Measurements from ENCODE around the gene ANKRD22.

The ANKRD22 gene

DNA sequence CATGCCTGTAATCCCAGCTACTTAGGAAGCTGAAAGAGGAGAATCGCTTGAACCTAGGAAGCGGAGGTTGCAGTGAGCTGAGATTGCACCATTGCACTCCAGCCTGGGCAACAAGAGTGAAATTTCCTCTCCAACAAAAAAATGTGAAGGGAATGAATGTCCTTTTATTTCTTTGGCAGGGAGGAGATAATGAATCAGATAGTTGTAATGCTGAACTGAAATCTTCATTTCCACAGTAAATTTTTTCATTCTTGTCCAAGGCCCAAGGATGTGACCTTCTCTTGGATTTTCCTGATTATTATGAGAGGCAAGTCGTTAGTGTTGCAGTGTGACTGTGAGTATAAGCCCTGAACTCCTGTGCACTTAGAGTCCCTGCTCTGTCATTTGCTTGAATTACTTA is 42.0 kb upstream of the ANKRD22 start:
- TF ChIP-seq, protein P1, sequence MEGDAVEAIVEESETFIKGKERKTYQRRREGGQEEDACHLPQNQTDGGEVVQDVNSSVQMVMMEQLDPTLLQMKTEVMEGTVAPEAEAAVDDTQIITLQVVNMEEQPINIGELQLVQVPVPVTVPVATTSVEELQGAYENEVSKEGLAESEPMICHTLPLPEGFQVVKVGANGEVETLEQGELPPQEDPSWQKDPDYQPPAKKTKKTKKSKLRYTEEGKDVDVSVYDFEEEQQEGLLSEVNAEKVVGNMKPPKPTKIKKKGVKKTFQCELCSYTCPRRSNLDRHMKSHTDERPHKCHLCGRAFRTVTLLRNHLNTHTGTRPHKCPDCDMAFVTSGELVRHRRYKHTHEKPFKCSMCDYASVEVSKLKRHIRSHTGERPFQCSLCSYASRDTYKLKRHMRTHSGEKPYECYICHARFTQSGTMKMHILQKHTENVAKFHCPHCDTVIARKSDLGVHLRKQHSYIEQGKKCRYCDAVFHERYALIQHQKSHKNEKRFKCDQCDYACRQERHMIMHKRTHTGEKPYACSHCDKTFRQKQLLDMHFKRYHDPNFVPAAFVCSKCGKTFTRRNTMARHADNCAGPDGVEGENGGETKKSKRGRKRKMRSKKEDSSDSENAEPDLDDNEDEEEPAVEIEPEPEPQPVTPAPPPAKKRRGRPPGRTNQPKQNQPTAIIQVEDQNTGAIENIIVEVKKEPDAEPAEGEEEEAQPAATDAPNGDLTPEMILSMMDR (IDR thresholded peaks at IDR 0.05; ENCODE audit: control insufficient read depth, extremely low read depth, insufficient read depth) = no peak
- DNase-seq (ENCODE audit: low read depth) = no peak
- no peak overlapping the region for H3K4me3 ChIP-seq (ENCODE audit: low read depth, low read length)

DNA sequence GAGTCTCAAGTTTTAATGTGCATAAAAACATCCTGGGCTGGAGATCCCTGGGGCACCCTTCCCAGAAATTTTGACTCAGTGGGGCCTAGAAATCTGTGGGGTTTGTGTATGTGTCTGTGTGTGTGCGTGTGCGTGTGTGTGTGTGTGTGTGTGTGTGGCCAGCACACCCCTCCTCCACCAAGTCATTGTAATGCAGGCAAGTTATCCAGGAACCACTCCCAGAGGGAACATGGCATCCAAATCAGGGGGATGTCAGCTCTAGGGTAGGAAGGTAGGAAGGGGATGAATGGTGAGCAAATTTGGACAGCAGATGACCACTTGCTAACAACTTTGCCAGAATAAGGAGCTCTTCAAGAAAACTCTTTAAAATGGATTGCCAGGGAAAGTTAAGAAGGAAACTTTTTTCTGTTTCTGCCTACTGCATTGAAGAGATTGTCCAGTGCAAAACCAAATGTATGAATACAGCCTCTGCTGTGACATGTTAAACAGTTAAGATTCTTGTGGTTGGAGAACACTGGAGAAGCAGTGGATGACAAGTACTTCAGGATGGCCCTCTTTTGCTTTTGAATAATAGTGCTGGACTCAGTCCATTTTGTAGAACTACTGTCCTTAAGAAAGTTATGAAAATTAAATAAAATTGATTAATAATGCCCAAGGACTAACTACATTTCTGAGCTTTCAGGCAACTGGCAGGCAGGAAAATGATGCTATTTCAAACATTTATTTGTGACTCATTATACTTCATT is 40.8 kb upstream of the ANKRD22 start:
- TF ChIP-seq, protein P1 (IDR thresholded peaks at IDR 0.05; ENCODE audit: control insufficient read depth, extremely low read depth, insufficient read depth) = no peak
- DNase-seq (ENCODE audit: low read depth) = no peak
- no peak overlapping the region for H3K4me3 ChIP-seq (ENCODE audit: low read depth, low read length)

DNA sequence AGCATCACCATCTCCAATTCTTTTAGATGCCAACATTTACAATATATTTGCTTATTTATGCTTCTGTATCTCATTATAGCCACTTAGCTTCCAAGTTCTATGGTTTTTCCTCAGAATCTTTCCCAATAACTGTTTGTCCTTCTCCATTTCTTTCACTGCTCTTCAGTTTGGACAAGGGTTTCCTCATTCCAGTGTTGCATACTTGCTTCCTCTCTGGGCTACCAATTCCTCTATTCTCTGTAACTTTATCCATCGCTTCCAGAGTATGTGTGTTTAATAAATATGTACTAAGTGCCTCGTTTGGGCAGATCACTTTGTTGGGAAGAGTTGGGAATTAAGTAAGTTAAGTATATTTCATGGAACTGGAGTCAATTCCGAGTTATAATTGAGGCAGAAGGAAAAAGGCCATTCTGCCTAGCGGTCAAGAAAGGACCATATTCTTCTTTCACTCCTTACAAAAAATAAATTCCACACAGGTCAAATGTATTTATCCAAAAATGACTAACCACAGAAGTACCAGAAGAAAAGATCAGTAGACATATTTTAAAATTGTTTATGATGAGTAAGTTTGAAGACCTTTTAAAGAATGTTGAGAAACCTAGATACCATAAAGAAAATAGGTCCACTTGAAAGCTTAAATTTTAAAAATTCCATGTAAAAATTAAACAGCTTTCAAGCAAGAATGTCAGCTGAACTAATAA is 39.2 kb upstream of the ANKRD22 start:
- no peak overlapping the region for H3K4me3 ChIP-seq (ENCODE audit: low read depth, low read length)
- TF ChIP-seq, protein P1 (IDR thresholded peaks at IDR 0.05; ENCODE audit: control insufficient read depth, extremely low read depth, insufficient read depth) = no peak
- DNase-seq (ENCODE audit: low read depth) = no peak

DNA sequence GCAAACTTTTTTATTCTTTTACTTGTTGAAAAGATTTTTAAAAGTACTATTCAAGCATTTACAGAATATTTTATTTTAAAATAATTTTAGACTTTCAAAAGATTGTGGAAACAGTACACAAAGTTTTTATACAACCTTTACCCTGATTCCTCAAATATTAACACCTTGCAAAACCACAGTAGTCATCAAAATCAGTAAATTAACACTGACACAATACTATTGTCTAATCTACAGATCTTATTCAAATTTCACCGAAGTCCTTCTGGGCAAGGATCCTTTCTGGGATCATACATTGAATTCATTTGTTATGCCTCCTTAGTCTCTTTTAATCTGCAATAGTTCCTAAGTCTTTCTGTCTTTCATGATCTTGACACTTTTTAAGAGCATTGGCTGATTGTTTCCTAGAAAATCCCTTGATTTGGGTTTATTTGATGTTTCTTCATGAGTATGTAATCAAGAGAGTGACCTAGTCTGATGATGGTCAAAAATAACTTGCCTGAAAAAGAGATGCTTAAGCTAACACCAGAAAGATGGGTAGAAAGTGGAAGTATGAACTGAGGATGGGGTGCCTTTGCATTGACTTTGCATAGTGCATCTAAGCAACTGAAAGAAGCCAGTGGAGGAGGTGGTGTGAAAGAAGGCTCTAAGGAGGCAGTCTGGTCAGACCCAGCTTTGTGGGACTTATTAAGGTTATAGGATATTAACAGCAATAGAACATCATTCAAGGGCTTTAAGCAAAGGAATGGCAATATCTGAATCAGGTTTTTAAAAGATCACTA is 38.1 kb upstream of the ANKRD22 start:
- no peak for DNase-seq (ENCODE audit: low read depth)
- TF ChIP-seq, protein P1 (IDR thresholded peaks at IDR 0.05; ENCODE audit: control insufficient read depth, extremely low read depth, insufficient read depth) = no peak
- no peak overlapping the region for H3K4me3 ChIP-seq (ENCODE audit: low read depth, low read length)

DNA sequence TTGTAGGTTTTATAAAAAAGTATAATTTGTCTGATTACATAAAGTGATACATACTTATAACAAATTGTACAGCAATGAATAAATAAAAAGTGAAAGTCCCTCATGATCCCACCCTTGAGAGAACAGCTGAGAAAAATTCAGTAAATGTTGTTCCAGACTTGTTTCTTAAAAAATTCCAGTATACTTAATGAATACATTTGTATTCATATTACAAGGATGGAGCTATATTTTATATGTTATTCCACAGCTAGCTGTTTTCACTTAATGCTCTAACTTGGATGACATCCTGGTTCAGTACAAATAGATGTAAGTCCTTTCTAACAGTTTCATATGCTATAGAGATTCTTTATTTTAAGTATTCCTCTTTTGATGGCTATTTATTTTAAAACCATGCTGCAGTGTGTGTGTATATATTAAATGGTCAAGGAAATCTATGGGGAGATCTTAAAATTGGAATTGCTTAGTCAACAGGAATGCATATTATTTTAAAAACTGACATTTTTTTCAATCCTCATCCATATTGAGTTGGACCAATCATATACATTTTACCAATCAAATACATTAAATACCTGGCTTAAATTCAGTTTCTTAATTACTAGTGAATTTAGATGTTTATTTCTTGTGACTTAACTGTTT is 37.3 kb upstream of the ANKRD22 start:
- no peak overlapping the region for H3K4me3 ChIP-seq (ENCODE audit: low read depth, low read length)
- DNase-seq (ENCODE audit: low read depth) = no peak
- TF ChIP-seq, protein P1 (IDR thresholded peaks at IDR 0.05; ENCODE audit: control insufficient read depth, extremely low read depth, insufficient read depth) = no peak

DNA sequence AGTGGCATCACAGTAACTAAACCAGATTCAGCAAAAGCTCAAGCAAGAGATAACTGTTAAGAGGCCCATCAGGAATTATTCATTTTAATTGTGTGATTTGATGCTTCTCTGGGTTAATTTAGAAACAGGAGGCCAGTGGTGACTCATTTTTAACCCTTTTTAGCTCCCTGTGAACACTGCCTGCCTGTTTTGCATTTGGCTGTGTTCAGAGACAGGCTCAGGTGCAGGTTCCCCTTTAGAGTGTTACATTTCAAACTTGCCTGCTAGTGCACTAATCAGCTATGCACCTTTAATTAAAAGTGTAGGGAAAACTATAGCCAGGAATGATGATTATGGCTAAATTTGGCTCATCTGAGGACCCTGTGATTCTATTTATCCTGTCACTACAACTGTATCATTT is 34.9 kb upstream of the ANKRD22 start:
- TF ChIP-seq, protein P1 (IDR thresholded peaks at IDR 0.05; ENCODE audit: control insufficient read depth, extremely low read depth, insufficient read depth) = no peak
- no peak for DNase-seq (ENCODE audit: low read depth)
- H3K4me3 ChIP-seq (ENCODE audit: low read depth, low read length) = no peak overlapping the region
